ENCODE measurements around the gene HOXC10.

The HOXC10 gene

GRCh38 chr12:53996240-53997203 is 11.6 kb downstream of the HOXC10 start:
- no peak for TF ChIP-seq EZH2phosphoT487 (IDR thresholded peaks at IDR 0.05; ENCODE audit: borderline replicate concordance)
- no peak for TF ChIP-seq CTCF (conservative IDR thresholded peaks at IDR 0.05; ENCODE audit: low read length)
- H2AFZ ChIP-seq (ENCODE audit: low read length): peak overlapping the region; percentile 78
- H3K9me3 ChIP-seq (ENCODE audit: insufficient read depth, low read depth, low read length): no peaks in the 10 kb centered on the region
- no peaks in the 10 kb centered on the region for H3F3A ChIP-seq (ENCODE audit: low read depth)
- H3K9ac ChIP-seq (ENCODE audit: low read depth, low read length, poor library complexity, severe bottlenecking): peak overlapping the region; percentile 97
- H3K9me2 ChIP-seq (replicated peaks; ENCODE audit: low read depth, low read length): no peaks in the 10 kb centered on the region
- peaks cover 4% of the 10 kb centered on the region for H4K20me1 ChIP-seq (ENCODE audit: insufficient read depth, low read length, poor library complexity, severe bottlenecking)
- peaks cover 47% of the 10 kb centered on the region for H3K79me2 ChIP-seq (ENCODE audit: insufficient read depth, low read length)
- peak overlapping the region; percentile 82 for H3K4me3 ChIP-seq (ENCODE audit: low read length, poor library complexity, severe bottlenecking)
- peak overlapping the region; percentile 84 for H3K4me2 ChIP-seq (ENCODE audit: low read depth, low read length, poor library complexity, severe bottlenecking)
- no peaks in the 10 kb centered on the region for H3K36me3 ChIP-seq (ENCODE audit: insufficient read depth, low read length)
- H3K4me1 ChIP-seq (ENCODE audit: insufficient read depth, low read length, poor library complexity, severe bottlenecking): peaks cover 43% of the 10 kb centered on the region
- H3K27me3 ChIP-seq (ENCODE audit: insufficient read depth, low read length, poor library complexity, severe bottlenecking): no peaks in the 10 kb centered on the region

- no peaks in the 10 kb centered on the region for H3K27me3 ChIP-seq (ENCODE audit: insufficient read depth, low read length, poor library complexity, severe bottlenecking)
- no peaks in the 10 kb centered on the region for H3K36me3 ChIP-seq (ENCODE audit: insufficient read depth, low read length)
- peaks cover 38% of the 10 kb centered on the region for H3K4me1 ChIP-seq (ENCODE audit: insufficient read depth, low read length, poor library complexity, severe bottlenecking)
- no peak overlapping the region for H3K4me3 ChIP-seq (ENCODE audit: low read length, poor library complexity, severe bottlenecking)
- no peaks in the 10 kb centered on the region for H3K9me2 ChIP-seq (replicated peaks; ENCODE audit: low read depth, low read length)
- peak overlapping the region; percentile 12 for H3K4me2 ChIP-seq (ENCODE audit: low read depth, low read length, poor library complexity, severe bottlenecking)
- peak overlapping the region; percentile 17 for H3K9ac ChIP-seq (ENCODE audit: low read depth, low read length, poor library complexity, severe bottlenecking)
- no peaks in the 10 kb centered on the region for H3F3A ChIP-seq (ENCODE audit: low read depth)
- TF ChIP-seq EZH2phosphoT487 (IDR thresholded peaks at IDR 0.05; ENCODE audit: borderline replicate concordance) (no peak), CTCF (conservative IDR thresholded peaks at IDR 0.05; ENCODE audit: low read length) (no peak)
- H2AFZ ChIP-seq (ENCODE audit: low read length): no peak overlapping the region
- H3K9me3 ChIP-seq (ENCODE audit: insufficient read depth, low read depth, low read length): no peaks in the 10 kb centered on the region
- H4K20me1 ChIP-seq (ENCODE audit: insufficient read depth, low read length, poor library complexity, severe bottlenecking): peaks cover 4% of the 10 kb centered on the region
- peaks cover 47% of the 10 kb centered on the region for H3K79me2 ChIP-seq (ENCODE audit: insufficient read depth, low read length)
Measured at GRCh38 chr12:53997204-53998109, 12.5 kb downstream of the HOXC10 start.

- no peak overlapping the region for H3K4me3 ChIP-seq (ENCODE audit: low read length, poor library complexity, severe bottlenecking)
Measured at GRCh38 chr12:53998110-53998899, 13.4 kb downstream of the HOXC10 start.

More at GRCh38 chr12:53998110-53998899, 13.4 kb downstream of the HOXC10 start:
- no peaks in the 10 kb centered on the region for H3K9me2 ChIP-seq (replicated peaks; ENCODE audit: low read depth, low read length)
- no peaks in the 10 kb centered on the region for H3K27me3 ChIP-seq (ENCODE audit: insufficient read depth, low read length, poor library complexity, severe bottlenecking)
- peaks cover 4% of the 10 kb centered on the region for H4K20me1 ChIP-seq (ENCODE audit: insufficient read depth, low read length, poor library complexity, severe bottlenecking)
- peak overlapping the region; percentile 12 for H3K4me2 ChIP-seq (ENCODE audit: low read depth, low read length, poor library complexity, severe bottlenecking)
- peaks cover 38% of the 10 kb centered on the region for H3K4me1 ChIP-seq (ENCODE audit: insufficient read depth, low read length, poor library complexity, severe bottlenecking)
- TF ChIP-seq EZH2phosphoT487 (IDR thresholded peaks at IDR 0.05; ENCODE audit: borderline replicate concordance) (no peak), CTCF (conservative IDR thresholded peaks at IDR 0.05; ENCODE audit: low read length) (no peak)
- no peaks in the 10 kb centered on the region for H3F3A ChIP-seq (ENCODE audit: low read depth)
- H3K79me2 ChIP-seq (ENCODE audit: insufficient read depth, low read length): peaks cover 43% of the 10 kb centered on the region
- H2AFZ ChIP-seq (ENCODE audit: low read length): no peak overlapping the region
- peak overlapping the region; percentile 17 for H3K9ac ChIP-seq (ENCODE audit: low read depth, low read length, poor library complexity, severe bottlenecking)
- no peaks in the 10 kb centered on the region for H3K36me3 ChIP-seq (ENCODE audit: insufficient read depth, low read length)
- no peaks in the 10 kb centered on the region for H3K9me3 ChIP-seq (ENCODE audit: insufficient read depth, low read depth, low read length)

All from Loucy (cell line).